ENCODE data around the gene RNF14.

RNF14 gene

GRCh38 chr5:141969783-141970771 lies 1.2 kb downstream of the RNF14 start:
- peak overlapping the region; percentile 91 for H3K27ac ChIP-seq
- TF ChIP-seq ZFX (IDR thresholded peaks at IDR 0.05) (no peak), CTCF (conservative IDR thresholded peaks at IDR 0.05) (no peak)

DNA sequence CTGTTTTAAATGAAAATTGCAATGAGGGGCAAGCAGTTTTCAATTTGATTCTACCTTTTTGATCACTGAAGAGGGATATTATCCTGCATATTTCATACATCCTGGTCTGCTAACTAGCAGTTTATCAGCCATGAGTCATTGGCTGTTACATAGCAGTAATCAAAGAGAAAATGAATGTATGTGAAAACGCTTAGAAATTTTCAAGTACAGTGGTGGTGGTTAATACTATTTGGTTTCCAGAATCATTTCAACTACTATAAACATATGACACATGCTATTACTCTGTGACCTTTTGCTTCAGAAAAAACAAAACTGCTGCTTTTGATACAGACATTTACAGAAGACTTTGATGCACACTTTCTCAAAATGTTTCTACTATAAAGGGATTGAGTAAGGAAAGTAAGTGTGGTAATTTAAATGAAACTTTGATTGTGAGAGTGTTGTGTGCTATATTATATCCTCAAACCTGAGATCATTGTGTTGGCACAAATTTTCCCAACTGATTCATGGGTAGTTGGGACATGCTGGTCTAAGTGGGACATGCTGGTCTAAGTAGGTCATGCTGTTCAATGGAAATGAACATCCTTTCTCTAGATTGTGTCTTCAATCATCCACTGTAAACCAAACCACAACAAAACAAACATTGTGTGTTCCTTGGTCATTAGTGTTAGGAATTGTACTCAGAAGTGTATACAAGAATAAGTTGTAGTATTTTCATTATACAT lies 5.1 kb downstream of the RNF14 start:
- TF ChIP-seq ZFX (IDR thresholded peaks at IDR 0.05) (no peak), CTCF (conservative IDR thresholded peaks at IDR 0.05) (no peak)

GRCh38 chr5:141976176-141976575 lies 7.3 kb downstream of the RNF14 start:
- no peak for TF ChIP-seq CTCF (conservative IDR thresholded peaks at IDR 0.05)
- TF ChIP-seq ZFX (IDR thresholded peaks at IDR 0.05): no peak
- H3K27ac ChIP-seq: no peak overlapping the region

More for the DNA sequence above, 5.1 kb downstream of the RNF14 start:
- H3K27ac ChIP-seq: no peak overlapping the region

DNA sequence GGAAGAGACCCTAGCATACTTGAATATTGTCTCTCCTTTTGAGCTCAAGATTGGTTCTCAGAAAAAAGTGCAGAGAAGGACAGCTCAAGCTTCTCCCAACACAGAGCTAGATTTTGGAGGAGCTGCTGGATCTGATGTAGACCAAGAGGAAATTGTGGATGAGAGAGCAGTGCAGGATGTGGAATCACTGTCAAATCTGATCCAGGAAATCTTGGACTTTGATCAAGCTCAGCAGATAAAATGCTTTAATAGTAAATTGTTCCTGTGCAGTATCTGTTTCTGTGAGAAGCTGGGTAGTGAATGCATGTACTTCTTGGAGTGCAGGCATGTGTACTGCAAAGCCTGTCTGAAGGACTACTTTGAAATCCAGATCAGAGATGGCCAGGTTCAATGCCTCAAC lies 9.5 kb downstream of the RNF14 start:
- no peak overlapping the region for H3K27ac ChIP-seq
- no peak for TF ChIP-seq CTCF (conservative IDR thresholded peaks at IDR 0.05)
- no peak for TF ChIP-seq ZFX (IDR thresholded peaks at IDR 0.05)

- TF ChIP-seq ZFX (IDR thresholded peaks at IDR 0.05): no peak
- H3K27ac ChIP-seq: no peak overlapping the region
These were observed 13.7 kb downstream of the RNF14 start for GRCh38 chr5:141982626-141983025.

DNA sequence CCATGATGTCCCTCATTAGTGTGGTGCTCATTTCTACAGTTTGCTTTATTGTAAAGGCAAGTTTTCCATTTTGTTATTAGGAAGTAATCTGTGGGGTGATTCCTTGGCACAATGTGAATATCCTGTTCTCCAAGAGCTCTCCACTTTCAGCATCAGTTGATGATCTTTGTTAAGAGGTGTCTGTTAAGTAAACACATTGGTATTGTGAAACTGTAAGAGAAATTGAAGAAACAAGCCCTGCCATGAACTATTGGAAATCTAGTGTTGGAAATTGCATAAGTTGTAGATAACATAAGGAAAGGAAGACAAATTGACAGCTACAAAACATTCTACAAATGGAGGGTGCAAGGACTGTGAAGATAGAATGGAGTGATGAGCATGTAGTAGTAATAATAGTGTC lies 17.2 kb downstream of the RNF14 start:
- TF ChIP-seq CTCF (conservative IDR thresholded peaks at IDR 0.05) (no peak), ZFX (IDR thresholded peaks at IDR 0.05) (no peak)
- H3K27ac ChIP-seq: no peak overlapping the region

DNA sequence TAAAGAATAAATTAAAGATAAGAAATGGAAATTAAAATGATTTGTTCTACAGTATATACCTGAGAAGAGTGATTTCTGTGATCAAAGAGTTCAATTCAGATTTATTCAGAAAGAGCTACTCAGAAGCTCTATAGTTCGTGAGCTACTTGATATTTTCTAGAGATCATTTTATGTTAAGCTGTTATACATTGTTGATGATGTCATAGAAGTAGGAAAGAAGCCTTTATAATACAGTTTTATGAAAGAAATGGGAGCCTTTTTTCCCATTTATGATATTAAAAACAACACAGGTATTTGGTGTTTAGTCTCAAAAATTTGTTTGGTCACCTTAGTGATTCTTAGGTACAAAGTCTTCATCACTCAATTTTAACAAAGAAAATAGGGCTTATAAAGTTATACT lies 20.8 kb downstream of the RNF14 start:
- TF ChIP-seq CTCF (conservative IDR thresholded peaks at IDR 0.05): no peak
- H3K27ac ChIP-seq: no peak overlapping the region

Measured in C4-2B (cell line).